Activated CD8-positive, alpha-beta memory T cell treated with anti-CD3 and anti-CD28 coated beads, Interleukin-2, amount 10 ng/mL, durations not matched to agents 7 days and 5 days (primary cell): ENCODE measurements around the gene ATP8B3. TPM values are rescaled to one million over a fixed set of nuclear protein-coding genes. Genes with fewer than 3 reads are reported as not detected.

Experiments
- ATAC-seq: fragments of 150-1000 bp; cut with Tn5 transposase; one replicate; pipeline ENCODE4 v1.10.0; 2021; ENCODE audit warnings: moderate library complexity
- CTCF ChIA-PET: fragments of 350-600 bp; sonication (Branson Sonifier 250); formaldehyde crosslinking; loops from one replicate; lab custom pipeline; 2021; ENCODE audit warnings: antibody characterized with exemption; lab: Charles Lee
- DNase-seq: peaks from one replicate; pipeline ENCODE4 v3.0.0-alpha.2; 2020
- H3K27ac Mint-ChIP-seq: one replicate; pipeline ENCODE4 v1.8.0; 2021; ENCODE audit warnings: mild to moderate bottlenecking, mixed read lengths
- H3K27me3 Mint-ChIP-seq: one replicate; pipeline ENCODE4 v1.8.0; 2021; ENCODE audit warnings: mixed read lengths
- H3K36me3 Mint-ChIP-seq: one replicate; pipeline ENCODE4 v1.8.0; 2021; ENCODE audit warnings: mild to moderate bottlenecking, mixed read lengths
- H3K4me1 Mint-ChIP-seq: one replicate; pipeline ENCODE4 v1.8.0; 2021; ENCODE audit warnings: mixed read lengths
- H3K4me3 Mint-ChIP-seq: one replicate; pipeline ENCODE4 v1.8.0; 2021; ENCODE audit warnings: mild to moderate bottlenecking, moderate library complexity, mixed read lengths
- H3K9me3 Mint-ChIP-seq: one replicate; pipeline ENCODE4 v1.8.0; 2022; ENCODE audit warnings: low read depth, mixed read lengths
- total RNA-seq, 2 experiments: library from RNA; stranded (reverse); gene quantifications; one replicate each; pipeline ENCODE4 v1.2.3, GENCODE V29; 2021

ATP8B3 gene
- total RNA-seq, 2 experiments from 2014 or later = 7.3 to 21.8 TPM

DNA sequence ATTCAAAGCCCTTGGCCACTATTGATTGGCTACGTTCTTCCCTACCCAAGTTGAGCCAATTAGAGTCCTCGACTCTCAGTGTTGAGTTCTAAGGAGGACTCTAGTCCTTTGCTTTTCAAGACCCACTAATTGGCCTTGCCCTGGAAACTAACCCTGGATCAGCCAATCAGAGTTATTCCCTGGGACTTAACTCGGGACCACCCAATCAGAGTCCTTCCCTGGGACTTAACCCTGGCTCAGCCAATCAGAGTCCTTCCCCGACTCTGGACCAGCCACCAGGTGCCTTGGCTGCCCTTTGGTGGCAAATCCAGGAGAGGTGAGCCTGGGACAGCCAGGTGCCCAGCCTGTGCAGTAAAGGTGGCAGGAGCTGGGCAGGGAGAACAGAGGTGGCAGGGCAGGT lies 28.7 kb downstream of the ATP8B3 start:
- H3K4me3 Mint-ChIP-seq = no peak overlapping the region
- CTCF ChIA-PET = interaction anchor here (1.2 to 4.7 kb wide), 10 partner anchors 10 to 237 kb away, joined by 3 to 27 read pairs (median 5); no protein-coding TSS in a partner anchor
- DNase-seq (no peak), ATAC-seq (no peak)
- H3K27ac Mint-ChIP-seq = no peak overlapping the region
- H3K9me3 Mint-ChIP-seq = no peaks in the 10 kb centered on the region
- no peaks in the 10 kb centered on the region for H3K36me3 Mint-ChIP-seq
- H3K27me3 Mint-ChIP-seq = peaks cover 22% of the 10 kb centered on the region
- H3K4me1 Mint-ChIP-seq = no peaks in the 10 kb centered on the region

DNA sequence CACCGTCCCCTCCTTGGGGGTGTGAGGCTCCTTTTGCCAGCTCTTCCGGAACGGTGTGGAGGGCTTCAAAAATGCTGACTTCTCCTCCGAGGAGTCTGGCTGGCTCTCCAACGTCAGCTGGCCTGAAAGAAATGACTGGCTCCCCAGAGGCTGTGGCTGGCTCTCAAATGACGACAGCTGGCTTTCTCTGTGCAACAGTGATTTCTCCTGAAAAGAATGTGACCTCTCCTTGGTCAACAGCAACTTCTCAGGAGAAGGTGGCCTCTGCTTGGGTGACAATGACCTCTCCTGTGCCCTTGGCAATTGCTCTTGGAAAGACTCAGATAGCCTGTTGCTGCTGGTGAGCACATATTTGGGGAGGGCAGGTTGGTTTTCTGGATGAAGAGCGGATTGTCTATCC lies 29.6 kb downstream of the ATP8B3 start:
- Mint-ChIP-seq H3K4me3 (no peak overlapping the region), H3K4me1 (no peaks in the 10 kb centered on the region), H3K27me3 (peaks cover 28% of the 10 kb centered on the region), H3K27ac (no peak overlapping the region), H3K36me3 (no peaks in the 10 kb centered on the region), H3K9me3 (no peaks in the 10 kb centered on the region)
- ATAC-seq (no peak), DNase-seq (no peak)
- CTCF ChIA-PET = interaction anchor here (1.2 to 4.7 kb wide), 9 partner anchors 10 to 236 kb away, joined by 3 to 27 read pairs (median 5); no protein-coding TSS in a partner anchor

DNA sequence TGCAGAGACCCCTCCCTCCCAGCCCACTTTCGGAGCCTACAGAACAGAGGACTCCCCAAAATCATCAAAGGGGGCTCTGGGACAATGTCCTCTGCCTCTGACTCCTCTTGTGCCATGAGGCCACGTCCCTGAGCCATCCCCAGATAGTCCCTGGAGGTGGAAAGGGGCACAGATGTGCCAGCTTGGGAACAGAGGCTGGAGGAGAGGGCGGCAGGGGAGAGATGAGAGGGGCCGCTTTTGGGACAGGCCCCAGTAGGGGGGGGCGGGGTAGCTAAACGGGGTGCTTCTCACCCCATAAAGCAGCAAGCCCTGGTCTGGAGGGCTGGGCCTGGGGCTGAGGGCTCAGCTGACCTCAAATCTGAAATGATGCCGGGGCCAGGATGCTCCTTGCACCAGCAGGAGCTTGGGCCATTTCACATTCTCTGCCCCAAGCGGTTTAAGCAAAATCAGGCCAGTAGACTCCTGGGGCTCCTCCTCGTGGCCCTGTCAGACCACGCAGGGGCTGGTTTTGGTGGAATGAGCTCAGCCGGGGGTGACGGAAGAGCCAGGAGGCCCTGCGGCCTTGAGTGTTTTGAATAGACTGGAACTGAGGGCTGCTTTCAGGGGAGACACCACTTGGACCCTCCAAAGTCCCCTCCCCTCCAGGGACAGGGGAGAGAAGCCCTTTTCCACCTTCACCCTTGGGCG lies 31.7 kb downstream of the ATP8B3 start:
- Mint-ChIP-seq H3K4me3 (no peak overlapping the region), H3K27ac (no peak overlapping the region), H3K27me3 (peaks cover 41% of the 10 kb centered on the region), H3K4me1 (no peaks in the 10 kb centered on the region), H3K9me3 (no peaks in the 10 kb centered on the region), H3K36me3 (no peaks in the 10 kb centered on the region)
- no peak for ATAC-seq
- CTCF ChIA-PET = interaction anchor here (0.8 to 4.7 kb wide), 5 partner anchors 9 to 108 kb away, joined by 3 to 27 read pairs (median 11); no protein-coding TSS in a partner anchor
- no peak for DNase-seq

DNA sequence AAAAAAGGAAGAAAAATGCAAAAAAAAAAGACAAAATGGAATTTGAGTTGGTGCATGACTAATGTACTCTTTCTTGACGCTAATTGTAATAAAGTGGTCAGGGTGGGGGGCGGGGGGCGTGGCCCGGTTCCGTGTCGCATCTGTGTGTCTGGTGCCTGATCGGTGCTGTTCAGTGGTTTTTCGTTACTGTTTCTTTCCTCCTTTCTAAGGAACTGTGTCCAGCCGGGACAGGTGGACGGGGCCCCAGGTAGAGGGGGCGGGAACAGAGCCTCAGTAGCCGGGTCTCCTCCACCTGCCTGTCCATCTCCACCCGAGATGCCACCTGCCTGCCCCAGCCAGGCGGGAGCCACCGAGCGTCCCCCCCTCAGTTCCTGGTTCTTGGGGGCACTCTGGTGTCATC lies 32.5 kb downstream of the ATP8B3 start:
- H3K9me3 Mint-ChIP-seq = no peaks in the 10 kb centered on the region
- no peak for ATAC-seq
- peaks cover 43% of the 10 kb centered on the region for H3K27me3 Mint-ChIP-seq

DNA sequence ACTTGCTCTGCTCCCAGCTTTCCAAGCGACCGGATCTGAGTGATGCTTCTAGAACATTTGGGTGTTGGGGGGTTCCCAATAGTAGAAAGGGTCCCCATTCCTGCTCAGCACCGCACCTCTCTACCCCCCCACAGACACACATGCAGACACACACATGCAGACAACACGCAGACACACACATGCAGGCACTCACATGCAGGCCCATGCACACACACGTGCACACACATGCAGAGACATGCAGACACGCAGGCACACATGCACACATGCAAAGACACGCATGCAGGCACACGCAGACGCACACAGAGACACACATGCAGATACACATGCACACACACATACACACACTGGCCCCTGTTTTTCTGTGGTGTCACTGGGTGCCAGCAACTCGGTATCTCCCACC lies 34.9 kb downstream of the ATP8B3 start:
- Mint-ChIP-seq H3K27me3 (peaks cover 62% of the 10 kb centered on the region), H3K4me3 (no peak overlapping the region), H3K36me3 (peaks cover 2% of the 10 kb centered on the region), H3K27ac (no peak overlapping the region), H3K9me3 (no peaks in the 10 kb centered on the region), H3K4me1 (no peaks in the 10 kb centered on the region)
- ATAC-seq = no peak
- no peak for DNase-seq
- CTCF ChIA-PET = interaction anchor here (0.7 to 1.8 kb wide), 3 partner anchors 13 to 106 kb away, joined by 3 to 7 read pairs (median 5); no protein-coding TSS in a partner anchor

More for the DNA sequence above, 32.5 kb downstream of the ATP8B3 start:
- H3K4me1 Mint-ChIP-seq = no peaks in the 10 kb centered on the region
- DNase-seq = no peak
- no peak overlapping the region for H3K27ac Mint-ChIP-seq
- no peak overlapping the region for H3K4me3 Mint-ChIP-seq
- peaks cover 2% of the 10 kb centered on the region for H3K36me3 Mint-ChIP-seq
- CTCF ChIA-PET = interaction anchor here (1.4 kb wide), 1 partner anchor 8 kb away, joined by 3 read pairs; no protein-coding TSS in a partner anchor

DNA sequence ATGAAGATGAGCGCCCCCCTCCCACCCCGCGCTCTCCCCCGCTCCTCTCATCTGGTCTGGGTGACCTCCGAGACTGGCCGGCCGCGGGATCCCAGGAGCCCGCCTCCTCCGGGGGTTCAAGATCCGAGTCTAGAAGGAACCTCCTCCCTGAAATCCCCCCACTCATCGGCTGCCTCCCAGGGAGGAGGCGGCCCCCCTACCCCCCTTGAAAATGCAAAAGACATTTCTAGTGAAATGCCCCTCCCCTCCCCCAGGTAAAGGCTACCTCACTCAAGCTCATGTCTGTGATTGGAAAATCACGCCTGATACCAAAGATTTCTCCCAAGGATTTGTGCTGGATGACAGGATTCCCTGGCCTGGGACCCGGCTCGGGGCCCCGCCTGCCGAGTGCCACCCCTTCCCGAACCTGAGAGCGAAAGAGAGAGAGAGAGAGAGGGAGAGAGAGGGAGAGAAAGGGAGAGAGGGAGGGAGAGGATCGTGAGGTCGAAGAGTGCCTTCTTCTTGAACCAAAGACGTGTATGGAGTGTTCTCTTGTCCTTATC lies 35.4 kb downstream of the ATP8B3 start:
- Mint-ChIP-seq H3K36me3 (peaks cover 2% of the 10 kb centered on the region), H3K4me1 (no peaks in the 10 kb centered on the region), H3K9me3 (no peaks in the 10 kb centered on the region), H3K27ac (no peak overlapping the region), H3K4me3 (no peak overlapping the region), H3K27me3 (peaks cover 62% of the 10 kb centered on the region)
- ATAC-seq (no peak), DNase-seq (no peak)
- CTCF ChIA-PET = no interaction called here

DNA sequence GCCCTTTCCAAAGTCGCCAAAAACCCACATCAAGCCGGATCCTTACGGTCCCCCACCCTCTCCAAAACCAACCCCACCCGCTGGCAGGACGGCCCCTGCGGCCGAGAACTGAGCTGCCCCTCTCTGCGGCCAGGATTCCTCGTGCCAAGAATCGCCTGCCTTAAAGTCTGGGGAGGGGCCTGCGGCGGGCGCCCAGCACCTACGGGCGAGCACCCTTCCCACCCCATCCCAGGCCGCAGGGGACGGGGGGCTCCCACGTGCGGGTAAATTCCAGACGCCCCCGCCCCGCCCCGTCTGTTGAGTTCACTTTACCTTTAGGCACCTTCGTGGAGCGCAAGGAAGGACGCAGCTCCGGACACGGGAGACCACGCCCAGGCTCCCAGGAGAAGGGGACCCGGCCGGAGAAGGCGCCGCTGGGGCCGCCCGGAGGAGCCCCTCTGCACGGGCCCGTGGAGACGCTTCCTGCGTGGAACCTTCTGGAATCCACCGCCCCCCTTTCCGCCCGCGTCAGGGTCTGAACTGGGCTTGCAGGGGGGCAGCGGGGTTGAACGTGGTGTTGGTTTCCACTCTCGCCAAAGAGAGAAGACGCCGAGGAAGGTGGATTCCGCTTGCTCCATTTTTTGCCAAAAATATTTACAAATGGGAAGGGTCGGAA lies 36.0 kb downstream of the ATP8B3 start:
- CTCF ChIA-PET = no interaction called here
- Mint-ChIP-seq H3K4me1 (no peaks in the 10 kb centered on the region), H3K27me3 (peaks cover 67% of the 10 kb centered on the region), H3K27ac (no peak overlapping the region), H3K4me3 (no peak overlapping the region), H3K36me3 (peaks cover 2% of the 10 kb centered on the region), H3K9me3 (peaks cover 2% of the 10 kb centered on the region)
- DNase-seq = no peak
- no peak for ATAC-seq

DNA sequence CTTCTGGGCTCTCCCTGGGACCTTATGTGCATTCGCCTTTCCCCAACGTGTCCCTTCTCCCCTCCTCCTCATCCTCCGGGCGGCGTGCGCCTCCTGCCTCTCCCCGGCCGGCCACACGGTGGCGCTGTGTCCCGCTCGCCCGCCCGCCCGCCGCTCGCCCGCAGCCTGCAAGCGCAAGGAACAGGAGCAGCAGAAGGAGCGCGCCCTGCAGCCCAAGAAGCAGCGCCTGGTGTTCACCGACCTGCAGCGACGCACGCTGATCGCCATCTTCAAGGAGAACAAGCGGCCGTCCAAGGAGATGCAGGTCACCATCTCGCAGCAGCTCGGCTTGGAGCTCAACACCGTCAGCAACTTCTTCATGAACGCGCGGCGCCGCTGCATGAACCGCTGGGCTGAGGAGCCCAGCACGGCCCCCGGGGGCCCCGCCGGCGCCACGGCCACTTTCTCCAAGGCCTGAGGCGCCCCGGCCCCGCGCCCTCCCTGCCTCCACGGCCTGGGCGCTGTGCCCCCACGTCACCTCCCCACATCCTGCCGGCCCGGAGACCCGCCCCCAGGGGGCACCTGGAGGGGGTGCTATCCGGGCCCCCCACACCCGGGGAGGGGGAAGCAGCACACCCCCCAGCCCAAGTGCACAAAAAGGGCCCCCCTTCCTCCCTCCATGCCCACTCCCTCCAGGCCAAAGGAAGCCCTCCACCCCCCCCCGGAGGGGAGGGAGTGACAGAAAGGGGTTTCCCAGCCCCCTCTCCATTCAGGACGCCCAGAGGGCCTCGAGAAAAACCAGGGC lies 36.9 kb downstream of the ATP8B3 start:
- Mint-ChIP-seq H3K27me3 (peaks cover 69% of the 10 kb centered on the region), H3K27ac (no peak overlapping the region), H3K4me1 (no peaks in the 10 kb centered on the region), H3K36me3 (peaks cover 2% of the 10 kb centered on the region), H3K9me3 (peaks cover 7% of the 10 kb centered on the region), H3K4me3 (no peak overlapping the region)
- ATAC-seq (no peak), DNase-seq (no peak)
- CTCF ChIA-PET = no interaction called here

DNA sequence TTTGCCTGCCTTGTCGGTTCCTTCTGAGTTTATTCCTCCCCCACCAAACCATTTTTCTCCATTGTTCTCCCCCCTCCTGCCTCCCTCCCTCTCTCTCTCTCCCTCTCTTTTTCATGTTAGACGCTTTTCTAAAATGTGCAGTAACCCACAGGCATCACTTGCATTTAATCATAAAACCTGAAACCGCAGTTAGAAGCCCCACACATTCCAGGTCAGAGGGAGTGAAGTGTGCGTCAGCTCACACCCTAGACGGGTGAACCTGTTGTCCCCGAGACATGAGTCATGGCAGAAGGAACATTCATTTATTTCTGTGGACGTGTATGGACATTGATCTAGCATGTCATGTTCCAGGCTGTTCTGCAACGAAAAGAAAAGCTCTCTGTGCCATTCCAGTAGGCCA lies 38.9 kb downstream of the ATP8B3 start:
- ATAC-seq (no peak), DNase-seq (no peak)
- CTCF ChIA-PET = interaction anchor here (0.9 to 4.9 kb wide), 5 partner anchors 9 to 236 kb away, joined by 3 to 27 read pairs (median 5); no protein-coding TSS in a partner anchor
- no peak overlapping the region for H3K27ac Mint-ChIP-seq
- H3K4me1 Mint-ChIP-seq = no peaks in the 10 kb centered on the region
- peaks cover 7% of the 10 kb centered on the region for H3K9me3 Mint-ChIP-seq
- peaks cover 2% of the 10 kb centered on the region for H3K36me3 Mint-ChIP-seq
- peaks cover 67% of the 10 kb centered on the region for H3K27me3 Mint-ChIP-seq
- no peak overlapping the region for H3K4me3 Mint-ChIP-seq

DNA sequence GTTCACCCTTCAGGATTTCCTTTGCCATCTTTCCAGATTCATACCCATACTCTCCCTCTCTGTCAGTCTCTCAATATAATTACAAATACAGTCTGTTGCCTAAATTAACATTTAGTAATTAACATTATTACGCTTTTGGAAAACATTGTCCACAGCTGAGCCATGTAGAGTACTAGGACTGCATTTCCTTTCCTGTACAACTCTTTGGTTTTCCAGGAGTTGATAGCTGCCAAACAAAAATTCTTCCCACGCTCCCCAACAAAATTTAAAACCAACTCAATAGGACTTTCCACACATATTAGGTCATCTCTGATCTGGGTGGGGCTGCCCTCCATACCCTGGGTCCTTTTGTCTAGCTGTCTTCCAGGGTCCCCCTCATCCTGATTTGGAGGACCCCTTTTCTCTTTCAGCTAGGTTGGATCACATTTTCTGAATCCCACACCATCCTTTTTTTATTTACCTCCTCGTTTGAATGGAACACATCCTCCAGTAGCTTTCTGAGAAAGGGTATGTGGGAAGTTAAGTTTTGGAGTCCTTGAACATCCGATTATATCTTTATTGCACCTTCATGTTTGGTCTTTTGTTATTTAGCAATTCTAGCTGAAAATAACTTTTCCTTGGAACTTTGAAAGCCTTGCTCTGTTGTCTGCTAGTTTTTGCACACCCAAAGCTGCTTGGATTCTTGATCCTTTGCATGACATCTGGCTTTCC lies 41.1 kb downstream of the ATP8B3 start:
- H3K4me1 Mint-ChIP-seq = no peaks in the 10 kb centered on the region
- CTCF ChIA-PET = interaction anchor here (1.5 to 4.9 kb wide), 3 partner anchors 11 to 225 kb away, joined by 6 to 27 read pairs (median 8); no protein-coding TSS in a partner anchor
- peaks cover 2% of the 10 kb centered on the region for H3K36me3 Mint-ChIP-seq
- H3K4me3 Mint-ChIP-seq = no peak overlapping the region
- DNase-seq (no peak), ATAC-seq (no peak)
- H3K27me3 Mint-ChIP-seq = peaks cover 69% of the 10 kb centered on the region
- H3K9me3 Mint-ChIP-seq = peaks cover 7% of the 10 kb centered on the region
- H3K27ac Mint-ChIP-seq = no peak overlapping the region

DNA sequence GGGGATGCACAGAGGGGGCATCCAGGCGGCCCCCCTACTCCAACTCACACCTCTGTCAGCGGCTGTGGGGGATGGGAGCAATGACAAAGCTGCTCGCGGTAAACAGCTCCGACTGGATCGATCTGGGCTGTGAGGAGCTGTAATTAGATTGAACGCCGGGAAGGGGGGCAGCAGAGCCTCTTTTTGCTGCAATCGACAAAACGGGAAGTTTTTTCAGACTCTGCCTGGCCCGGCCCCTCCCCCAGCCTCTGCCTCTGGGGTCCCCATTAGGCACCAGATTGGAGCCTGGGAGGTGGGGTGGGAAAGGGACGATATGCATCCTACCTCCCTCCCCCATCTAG lies 42.5 kb downstream of the ATP8B3 start:
- ATAC-seq = no peak
- no peak for DNase-seq
- peaks cover 7% of the 10 kb centered on the region for H3K9me3 Mint-ChIP-seq
- no peaks in the 10 kb centered on the region for H3K36me3 Mint-ChIP-seq
- CTCF ChIA-PET = interaction anchor here (1.2 to 4.9 kb wide), 2 partner anchors 13 to 224 kb away, joined by 3 to 27 read pairs; no protein-coding TSS in a partner anchor
- no peak overlapping the region for H3K4me3 Mint-ChIP-seq
- H3K4me1 Mint-ChIP-seq = no peaks in the 10 kb centered on the region
- H3K27ac Mint-ChIP-seq = no peak overlapping the region
- peaks cover 78% of the 10 kb centered on the region for H3K27me3 Mint-ChIP-seq

DNA sequence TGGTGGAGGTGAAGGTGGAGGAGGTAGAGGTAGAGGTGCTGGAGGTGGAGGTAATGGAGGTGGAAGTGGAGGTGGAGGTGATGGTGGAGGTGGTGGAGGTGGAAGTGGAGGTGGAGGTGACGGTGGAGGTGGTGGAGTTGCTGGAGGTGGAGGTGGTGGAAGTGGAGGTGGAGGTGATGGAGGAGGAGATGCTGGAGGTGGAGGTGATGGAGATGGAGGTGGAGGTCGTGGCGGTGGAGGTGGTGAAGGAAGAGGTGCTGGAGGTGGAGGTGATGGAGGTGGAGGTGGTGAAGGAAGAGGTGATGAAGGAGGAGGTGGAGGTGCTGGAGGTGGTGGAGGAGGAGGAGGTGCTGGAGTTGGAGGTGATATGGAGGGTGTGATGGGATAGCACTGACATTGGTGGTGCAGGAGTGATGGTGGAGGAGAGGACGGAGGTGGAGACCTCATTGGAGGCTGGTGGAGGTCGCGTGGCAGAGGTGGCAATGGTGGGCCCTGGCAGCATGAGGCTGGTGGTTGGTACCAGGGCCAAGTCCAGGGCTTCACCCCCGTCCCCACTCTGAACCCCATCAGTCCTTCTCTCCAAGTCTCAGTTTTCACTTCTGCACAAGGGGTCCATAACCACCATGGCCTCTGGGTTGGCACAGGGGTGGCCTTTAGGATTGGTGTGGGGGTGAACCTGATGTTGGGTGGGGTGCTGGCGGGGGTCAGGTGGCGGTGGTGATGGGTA lies 43.0 kb downstream of the ATP8B3 start:
- H3K27me3 Mint-ChIP-seq = peaks cover 79% of the 10 kb centered on the region
- peaks cover 7% of the 10 kb centered on the region for H3K9me3 Mint-ChIP-seq
- CTCF ChIA-PET = interaction anchor here (0.7 to 4.9 kb wide), 7 partner anchors 13 to 223 kb away, joined by 3 to 33 read pairs (median 4); no protein-coding TSS in a partner anchor
- H3K4me1 Mint-ChIP-seq = no peaks in the 10 kb centered on the region
- no peak overlapping the region for H3K4me3 Mint-ChIP-seq
- DNase-seq (no peak), ATAC-seq (no peak)
- H3K27ac Mint-ChIP-seq = no peak overlapping the region
- H3K36me3 Mint-ChIP-seq = no peaks in the 10 kb centered on the region
